ENCODE results near the gene ZNF331. TPM values are rescaled to one million over a fixed set of nuclear protein-coding genes. Genes with fewer than 3 reads are reported as not detected.

The ZNF331 gene
- total RNA-seq, 8 experiments from 2014 or later = 7.0 to 26.3 (median 13.4) TPM

- WGBS, 10 experiments = 89 to 100% (median 100%) methylated on average over 1 to 7 of the region's 8 CpGs; no CpG with 5 or more reads in 4 of the 10 experiments
- in situ Hi-C loops (cut with MboI; ENCODE audit: low pct_unique_long_range_greater_than_20kb in 2 of 9, low sequenced_read_pairs in 9 of 9, unreplicated experiment in 9 of 9) = no loop called here
- Histone ChIP-seq H3K4me3 (no peak overlapping the region), H3K4me1 (replicated peaks in 1 of 2) (no peaks in the 10 kb centered on the region), H3K27ac (no peak overlapping the region)
- ATAC-seq (replicated peaks in 6 of 8) = no peak
Observed at GRCh38 chr19:53530622-53531021, 7.3 kb upstream of the ZNF331 start.

GRCh38 chr19:53531457-53531856 lies 6.5 kb upstream of the ZNF331 start:
- ATAC-seq (replicated peaks in 6 of 8) = no peak
- H3K4me3 ChIP-seq = no peak overlapping the region
- no peaks in the 10 kb centered on the region for H3K4me1 ChIP-seq (replicated peaks in 1 of 2)
- in situ Hi-C loops (cut with MboI; ENCODE audit: low pct_unique_long_range_greater_than_20kb in 2 of 9, low sequenced_read_pairs in 9 of 9, unreplicated experiment in 9 of 9) = no loop called here
- H3K27ac ChIP-seq = no peak overlapping the region
- WGBS, 10 experiments = 30 to 94% (median 86%) methylated on average over 2 to 4 of the region's 4 CpGs; no CpG with 5 or more reads in 1 of the 10 experiments

- WGBS, 10 experiments = 83 to 100% (median 100%) methylated on average over 1 of the region's 1 CpG; no CpG with 5 or more reads in 1 of the 10 experiments
- Histone ChIP-seq H3K4me3 (no peak overlapping the region), H3K27ac (no peak overlapping the region), H3K4me1 (replicated peaks in 1 of 2) (peaks cover 0 to 6% of the 10 kb centered on the region in 2 donors)
- in situ Hi-C loops (cut with MboI; ENCODE audit: low pct_unique_long_range_greater_than_20kb in 2 of 9, low sequenced_read_pairs in 9 of 9, unreplicated experiment in 9 of 9) = no loop called here
- no peak for ATAC-seq (replicated peaks in 6 of 8)
Observed at GRCh38 chr19:53532362-53532761, 5.6 kb upstream of the ZNF331 start.

- in situ Hi-C loops (cut with MboI; ENCODE audit: low pct_unique_long_range_greater_than_20kb in 2 of 9, low sequenced_read_pairs in 9 of 9, unreplicated experiment in 9 of 9) = no loop called here
- Histone ChIP-seq H3K4me1 (replicated peaks in 1 of 2) (peaks cover 0 to 6% of the 10 kb centered on the region in 2 donors), H3K4me3 (no peak overlapping the region), H3K27ac (no peak overlapping the region)
- ATAC-seq (replicated peaks in 6 of 8) = no peak
Observed at GRCh38 chr19:53536225-53536548, 1.8 kb upstream of the ZNF331 start.

- in situ Hi-C loops (cut with MboI; ENCODE audit: low pct_unique_long_range_greater_than_20kb in 2 of 9, low sequenced_read_pairs in 9 of 9, unreplicated experiment in 9 of 9) = no loop called here
- Histone ChIP-seq H3K4me1 (replicated peaks in 1 of 2) (peaks cover 0 to 6% of the 10 kb centered on the region in 2 donors), H3K4me3 (peak overlapping the region; percentile 47 to 62 (median 61)), H3K27ac (peak overlapping the region; percentile 87 to 91)
- WGBS, 10 experiments = 14 to 84% (median 73%) methylated on average over 1 to 7 of the region's 11 CpGs; no CpG with 5 or more reads in 4 of the 10 experiments
- no peak for ATAC-seq (replicated peaks in 6 of 8)
Observed at GRCh38 chr19:53537121-53537520, 824 bp upstream of the ZNF331 start.

GRCh38 chr19:53538378-53539109 lies 599 bp downstream of the ZNF331 start:
- ATAC-seq (replicated peaks in 6 of 8) = peak; percentile 5 to 17 (median 8)
- H3K27ac ChIP-seq = peak overlapping the region; percentile 87 to 91
- in situ Hi-C loops (cut with MboI; ENCODE audit: low pct_unique_long_range_greater_than_20kb in 2 of 9, low sequenced_read_pairs in 9 of 9, unreplicated experiment in 9 of 9) = no loop called here
- H3K4me3 ChIP-seq = peak overlapping the region; percentile 47 to 62 (median 61)
- peaks cover 0 to 6% of the 10 kb centered on the region in 2 donors for H3K4me1 ChIP-seq (replicated peaks in 1 of 2)
- 40 to 70% (median 57%) methylated on average over 1 to 14 of the region's 36 CpGs; no CpG with 5 or more reads in 3 of the 10 experiments for WGBS, 10 experiments

GRCh38 chr19:53540091-53540490 lies 2.1 kb downstream of the ZNF331 start:
- Histone ChIP-seq H3K4me3 (peak overlapping the region in 1 of 5 donors; percentile 61), H3K27ac (no peak overlapping the region), H3K4me1 (replicated peaks in 1 of 2) (peaks cover 0 to 6% of the 10 kb centered on the region in 2 donors)
- WGBS, 10 experiments = 50 to 100% (median 56%) methylated on average over 1 to 3 of the region's 4 CpGs; no CpG with 5 or more reads in 2 of the 10 experiments
- ATAC-seq (replicated peaks in 6 of 8) = no peak
- in situ Hi-C loops (cut with MboI; ENCODE audit: low pct_unique_long_range_greater_than_20kb in 2 of 9, low sequenced_read_pairs in 9 of 9, unreplicated experiment in 9 of 9) = no loop called here

- 86 to 100% (median 100%) methylated on average over 1 of the region's 1 CpG; no CpG with 5 or more reads in 6 of the 10 experiments for WGBS, 10 experiments
- no peak for ATAC-seq (replicated peaks in 6 of 8)
- Histone ChIP-seq H3K4me3 (no peak overlapping the region), H3K27ac (no peak overlapping the region), H3K4me1 (replicated peaks in 1 of 2) (peaks cover 0 to 7% of the 10 kb centered on the region in 2 donors)
- in situ Hi-C loops (cut with MboI; ENCODE audit: low pct_unique_long_range_greater_than_20kb in 2 of 9, low sequenced_read_pairs in 9 of 9, unreplicated experiment in 9 of 9) = no loop called here
Observed at GRCh38 chr19:53541971-53542370, 4.0 kb downstream of the ZNF331 start.

GRCh38 chr19:53545271-53546065 lies 7.5 kb downstream of the ZNF331 start:
- in situ Hi-C loops (cut with MboI; ENCODE audit: low pct_unique_long_range_greater_than_20kb in 2 of 9, low sequenced_read_pairs in 9 of 9, unreplicated experiment in 9 of 9) = no loop called here
- WGBS, 10 experiments = 35 to 100% (median 80%) methylated on average over 2 to 16 of the region's 25 CpGs; no CpG with 5 or more reads in 1 of the 10 experiments
- Histone ChIP-seq H3K4me1 (replicated peaks in 1 of 2) (peaks cover 0 to 6% of the 10 kb centered on the region in 2 donors), H3K4me3 (no peak overlapping the region), H3K27ac (no peak overlapping the region)
- peak in 4 of 8 experiments; percentile 29 to 87 (median 78) for ATAC-seq (replicated peaks in 6 of 8)

GRCh38 chr19:53546758-53547513 lies 9.0 kb downstream of the ZNF331 start:
- peak in 7 of 8 experiments; percentile 40 to 96 (median 62) for ATAC-seq (replicated peaks in 6 of 8)
- 16 to 100% (median 84%) methylated on average over 2 to 6 of the region's 7 CpGs for WGBS, 10 experiments
- peaks cover 0 to 6% of the 10 kb centered on the region in 2 donors for H3K4me1 ChIP-seq (replicated peaks in 1 of 2)
- no peak overlapping the region for H3K27ac ChIP-seq
- H3K4me3 ChIP-seq = no peak overlapping the region
- in situ Hi-C loops (cut with MboI; ENCODE audit: low pct_unique_long_range_greater_than_20kb in 2 of 9, low sequenced_read_pairs in 9 of 9, unreplicated experiment in 9 of 9) = no loop called here

GRCh38 chr19:53549340-53549739 lies 11.4 kb downstream of the ZNF331 start:
- no peak for ATAC-seq (replicated peaks in 6 of 8)
- peaks cover 0 to 9% of the 10 kb centered on the region in 2 donors for H3K4me1 ChIP-seq (replicated peaks in 1 of 2)
- in situ Hi-C loops (cut with MboI; ENCODE audit: low pct_unique_long_range_greater_than_20kb in 2 of 9, low sequenced_read_pairs in 9 of 9, unreplicated experiment in 9 of 9) = no loop called here
- H3K27ac ChIP-seq = no peak overlapping the region
- H3K4me3 ChIP-seq = no peak overlapping the region
- WGBS, 10 experiments = 18 to 100% (median 39%) methylated on average over 1 to 3 of the region's 3 CpGs

GRCh38 chr19:53552001-53552721 lies 14.2 kb downstream of the ZNF331 start:
- WGBS, 10 experiments = 28 to 100% (median 85%) methylated on average over 2 to 6 of the region's 6 CpGs; no CpG with 5 or more reads in 1 of the 10 experiments
- in situ Hi-C loops (cut with MboI; ENCODE audit: low pct_unique_long_range_greater_than_20kb in 2 of 9, low sequenced_read_pairs in 9 of 9, unreplicated experiment in 9 of 9) = no loop called here
- peaks cover 0 to 3% of the 10 kb centered on the region in 2 donors for H3K4me1 ChIP-seq (replicated peaks in 1 of 2)
- no peak overlapping the region for H3K4me3 ChIP-seq
- no peak overlapping the region for H3K27ac ChIP-seq
- no peak for ATAC-seq (replicated peaks in 6 of 8)

Data from motor neuron (in vitro differentiated cells).